ENCODE data around the gene PRG2. TPM values are rescaled to one million over a fixed set of nuclear protein-coding genes. Genes with fewer than 3 reads are reported as not detected.

Gene PRG2
- total and polyA plus RNA-seq, 2 of the 4 experiments (the other 2 are of a cell fraction): not detected

DNA sequence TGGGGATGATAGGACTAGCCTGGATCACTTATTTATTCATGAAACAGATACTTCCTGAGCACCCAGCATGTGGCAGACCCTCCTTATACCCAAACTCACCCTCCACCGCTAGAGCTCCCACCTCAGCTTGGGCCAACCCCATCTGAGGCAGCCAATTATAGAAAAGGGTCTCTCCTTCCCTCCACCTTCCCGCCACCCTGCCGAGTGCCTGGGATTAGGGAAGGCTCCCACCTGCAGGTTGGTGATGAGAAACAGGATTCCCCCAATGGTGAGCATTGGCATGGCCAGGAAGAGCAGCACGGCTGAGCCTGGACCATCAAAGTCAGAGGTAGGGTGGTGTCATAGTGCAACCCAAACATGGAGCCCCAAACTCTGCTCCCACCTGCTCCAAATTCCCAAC is 30.6 kb upstream of the PRG2 start:
- ChIA-PET CTCF (no interaction called here), POLR2A (ENCODE audit: unreplicated experiment) (no interaction called here)
- BruUV-seq (replicated peaks): no TSS peak
- Histone ChIP-seq H3K27me3 (ENCODE audit: control insufficient read depth, insufficient read depth, low read length) (no peaks in the 10 kb centered on the region), H3K56ac (ENCODE audit: extremely low read depth, insufficient read depth, low read length) (no peak overlapping the region), H3K4ac (ENCODE audit: low read depth, low read length) (no peak overlapping the region), H2AK5ac (ENCODE audit: low read depth, low read length) (no peak overlapping the region), H2BK15ac (ENCODE audit: low read depth, low read length) (no peak overlapping the region), H3K27ac (ENCODE audit: insufficient read depth, low read length) (no peak overlapping the region), H3K14ac (replicated peaks; ENCODE audit: low read depth, low read length) (no peak overlapping the region), H2BK20ac (ENCODE audit: low read depth, low read length) (no peak overlapping the region), H3K36me3 (ENCODE audit: control insufficient read depth, insufficient read depth, low read length) (peaks cover 14% of the 10 kb centered on the region), H3K18ac (ENCODE audit: low read depth, low read length) (no peak overlapping the region), H2AFZ (replicated peaks; ENCODE audit: low read length, poor library complexity) (no peak overlapping the region), H4K8ac (ENCODE audit: low read depth in 2 of 2, low read length in 2 of 2) (no peak overlapping the region), H4K91ac (ENCODE audit: insufficient read depth, low read depth, low read length) (no peak overlapping the region), H4K20me1 (ENCODE audit: insufficient read depth, low read length) (0 out of 2 replicates have a peak, but pooled peaks cover 4% of the 10 kb centered on the region), H3K79me1 (ENCODE audit: low read depth in 1 of 2, low read length in 2 of 2) (peaks cover 6 to 16% of the 10 kb centered on the region in 2 experiments; a peak in 3 of 4 replicates), H2BK120ac (ENCODE audit: low read depth, low read length) (no peak overlapping the region), H3K4me1 (ENCODE audit: control insufficient read depth, insufficient read depth, low read length) (peaks cover 15% of the 10 kb centered on the region), H3K9me3 (ENCODE audit: control insufficient read depth, insufficient read depth, low read length) (no peaks in the 10 kb centered on the region), H4K5ac (ENCODE audit: low read depth, low read length) (no peak overlapping the region), H3K4me3 (ENCODE audit: insufficient read depth, low read depth, low read length) (no peak overlapping the region), H3K4me2 (ENCODE audit: low read depth, low read length) (no peak overlapping the region), H2BK5ac (ENCODE audit: low read depth, low read length, poor library complexity, severe bottlenecking) (no peak overlapping the region), H3K9me1 (ENCODE audit: insufficient read depth, low read length) (peaks cover 18% of the 10 kb centered on the region), H3K23ac (ENCODE audit: low read depth, low read length) (no peak overlapping the region), H2AK9ac (replicated peaks; ENCODE audit: low read depth, low read length, poor library complexity) (no peak overlapping the region), H3K9ac (ENCODE audit: low read depth, low read length) (no peak overlapping the region)
- intact Hi-C loops (cut with micrococcal nuclease) (no loop called here), in situ Hi-C loops (cut with MboI; ENCODE audit: low sequenced_read_pairs) (no loop called here), dilution Hi-C loops (cut with HindIII; ENCODE audit: low sequenced_read_pairs, unreplicated experiment) (no loop called here)
- DNase-seq (no peak), ATAC-seq (ENCODE audit: low read depth) (no peak)
- no CpG with 5 or more reads among the region's 4 CpGs for WGBS, 2 experiments (ENCODE audit: extremely low coverage in 2 of 2, insufficient read length in 1 of 2)
- TF ChIP-seq, protein P1, sequence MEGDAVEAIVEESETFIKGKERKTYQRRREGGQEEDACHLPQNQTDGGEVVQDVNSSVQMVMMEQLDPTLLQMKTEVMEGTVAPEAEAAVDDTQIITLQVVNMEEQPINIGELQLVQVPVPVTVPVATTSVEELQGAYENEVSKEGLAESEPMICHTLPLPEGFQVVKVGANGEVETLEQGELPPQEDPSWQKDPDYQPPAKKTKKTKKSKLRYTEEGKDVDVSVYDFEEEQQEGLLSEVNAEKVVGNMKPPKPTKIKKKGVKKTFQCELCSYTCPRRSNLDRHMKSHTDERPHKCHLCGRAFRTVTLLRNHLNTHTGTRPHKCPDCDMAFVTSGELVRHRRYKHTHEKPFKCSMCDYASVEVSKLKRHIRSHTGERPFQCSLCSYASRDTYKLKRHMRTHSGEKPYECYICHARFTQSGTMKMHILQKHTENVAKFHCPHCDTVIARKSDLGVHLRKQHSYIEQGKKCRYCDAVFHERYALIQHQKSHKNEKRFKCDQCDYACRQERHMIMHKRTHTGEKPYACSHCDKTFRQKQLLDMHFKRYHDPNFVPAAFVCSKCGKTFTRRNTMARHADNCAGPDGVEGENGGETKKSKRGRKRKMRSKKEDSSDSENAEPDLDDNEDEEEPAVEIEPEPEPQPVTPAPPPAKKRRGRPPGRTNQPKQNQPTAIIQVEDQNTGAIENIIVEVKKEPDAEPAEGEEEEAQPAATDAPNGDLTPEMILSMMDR (conservative IDR thresholded peaks at IDR 0.05; ENCODE audit: low read depth, low read length): no peak
- TF ChIP-seq NFE2L2 (IDR thresholded peaks at IDR 0.05; ENCODE audit: low read depth, low read length): no peak
- no peak for TF ChIP-seq RAD21 (IDR thresholded peaks at IDR 0.05; ENCODE audit: low read length)
- TF ChIP-seq, protein P2, sequence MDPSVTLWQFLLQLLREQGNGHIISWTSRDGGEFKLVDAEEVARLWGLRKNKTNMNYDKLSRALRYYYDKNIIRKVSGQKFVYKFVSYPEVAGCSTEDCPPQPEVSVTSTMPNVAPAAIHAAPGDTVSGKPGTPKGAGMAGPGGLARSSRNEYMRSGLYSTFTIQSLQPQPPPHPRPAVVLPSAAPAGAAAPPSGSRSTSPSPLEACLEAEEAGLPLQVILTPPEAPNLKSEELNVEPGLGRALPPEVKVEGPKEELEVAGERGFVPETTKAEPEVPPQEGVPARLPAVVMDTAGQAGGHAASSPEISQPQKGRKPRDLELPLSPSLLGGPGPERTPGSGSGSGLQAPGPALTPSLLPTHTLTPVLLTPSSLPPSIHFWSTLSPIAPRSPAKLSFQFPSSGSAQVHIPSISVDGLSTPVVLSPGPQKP (IDR thresholded peaks at IDR 0.05; ENCODE audit: borderline replicate concordance, low read depth, low read length): no peak
- TF ChIP-seq RFX5 (IDR thresholded peaks at IDR 0.05; ENCODE audit: low read depth, low read length): no peak
- no peak for TF ChIP-seq MAZ (IDR thresholded peaks at IDR 0.05; ENCODE audit: borderline replicate concordance, low read depth, low read length)
- TF ChIP-seq BHLHE40 (IDR thresholded peaks at IDR 0.05; ENCODE audit: low read depth, low read length): no peak
- TF ChIP-seq, protein P3, sequence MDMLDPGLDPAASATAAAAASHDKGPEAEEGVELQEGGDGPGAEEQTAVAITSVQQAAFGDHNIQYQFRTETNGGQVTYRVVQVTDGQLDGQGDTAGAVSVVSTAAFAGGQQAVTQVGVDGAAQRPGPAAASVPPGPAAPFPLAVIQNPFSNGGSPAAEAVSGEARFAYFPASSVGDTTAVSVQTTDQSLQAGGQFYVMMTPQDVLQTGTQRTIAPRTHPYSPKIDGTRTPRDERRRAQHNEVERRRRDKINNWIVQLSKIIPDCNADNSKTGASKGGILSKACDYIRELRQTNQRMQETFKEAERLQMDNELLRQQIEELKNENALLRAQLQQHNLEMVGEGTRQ (IDR thresholded peaks at IDR 0.05; ENCODE audit: low read depth, low read length): no peak
- no peak for TF ChIP-seq CEBPB (IDR thresholded peaks at IDR 0.05; ENCODE audit: low read depth, low read length)
- no peak for TF ChIP-seq RCOR1 (IDR thresholded peaks at IDR 0.05; ENCODE audit: insufficient replicate concordance, low read length)
- no peak for TF ChIP-seq SMC3 (IDR thresholded peaks at IDR 0.05; ENCODE audit: low read depth, low read length)
- no peak for TF ChIP-seq CHD1 (IDR thresholded peaks at IDR 0.05; ENCODE audit: low read depth, low read length)
- TF ChIP-seq MAFK (IDR thresholded peaks at IDR 0.05; ENCODE audit: low read depth, low read length): no peak
